Neural cell (in vitro differentiated cells): ENCODE data around the gene CRB2.
"Not testable (repeated sequence)": the region's sequence is repeated elsewhere in the genome, so short reads cannot be mapped to it uniquely, and the experiment has no call there.

ENCODE experiments used
- EP300 ChIP-seq: fragments of 450-650 bp; conservative IDR thresholded peaks from 2 replicates; pipeline ENCODE4 v1.6.1; 2014; ENCODE audit warnings: antibody characterized with exemption, mild to moderate bottlenecking, moderate library complexity; ENCODE audit not compliant: poor library complexity, severe bottlenecking
- EZH2 ChIP-seq: fragments of 200-600, 300-800 bp; shearing (Covaris generic), sonication (generic); IDR thresholded peaks from 2 replicates; pipeline ENCODE4 v1.6.1; 2014; ENCODE audit warnings: antibody characterized with exemption, low read length, borderline replicate concordance, mild to moderate bottlenecking; ENCODE audit not compliant: insufficient read depth, poor library complexity, severe bottlenecking
- POLR2AphosphoS5 ChIP-seq: IDR thresholded peaks from 2 replicates; pipeline ENCODE4 v1.6.1; 2012
- RAD21 ChIP-seq: fragments of 450-650 bp; conservative IDR thresholded peaks from 2 replicates; pipeline ENCODE4 v1.6.1; 2014; ENCODE audit warnings: antibody characterized with exemption, mild to moderate bottlenecking, moderate library complexity
- SMC3 ChIP-seq: fragments of 450-650 bp; conservative IDR thresholded peaks from 2 replicates; pipeline ENCODE4 v1.6.1; 2014; ENCODE audit warnings: antibody characterized with exemption, mild to moderate bottlenecking, moderate library complexity; ENCODE audit not compliant: poor library complexity
- TAF1 ChIP-seq: IDR thresholded peaks from 2 replicates; pipeline ENCODE4 v1.6.1; 2012; ENCODE audit warnings: low read depth
- TF ChIP-seq, protein P1 (sequence below): fragments of 450-650 bp; IDR thresholded peaks from 2 replicates; pipeline ENCODE4 v1.5.1; 2014; ENCODE audit warnings: antibody characterized with exemption, mild to moderate bottlenecking, moderate library complexity; ENCODE audit not compliant: poor library complexity, severe bottlenecking
- TF ChIP-seq, protein P2 (sequence below): IDR thresholded peaks from 2 replicates; pipeline ENCODE4 v1.6.1; 2012; ENCODE audit warnings: borderline replicate concordance

DNA sequence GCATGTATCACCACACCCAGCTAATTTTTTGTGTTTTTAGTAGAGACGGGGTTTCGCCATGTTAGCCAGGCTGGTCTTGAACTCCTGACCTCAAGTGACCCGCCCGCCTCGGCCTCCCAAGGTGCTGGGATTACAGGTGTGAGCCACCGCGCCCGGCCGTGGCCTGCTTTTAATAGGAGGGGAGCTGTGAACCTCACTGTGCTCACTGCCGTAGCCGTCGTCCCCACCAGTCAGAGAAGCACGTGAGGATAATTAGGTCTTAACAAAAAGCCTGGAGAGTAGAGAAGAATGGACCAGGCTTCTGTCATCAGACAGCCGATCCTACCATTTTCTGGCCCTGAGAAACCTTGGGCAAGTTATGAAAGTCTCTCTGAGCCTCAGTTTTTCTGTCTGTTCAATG, 42.9 kb downstream of the CRB2 start:
- TF ChIP-seq, protein P1, sequence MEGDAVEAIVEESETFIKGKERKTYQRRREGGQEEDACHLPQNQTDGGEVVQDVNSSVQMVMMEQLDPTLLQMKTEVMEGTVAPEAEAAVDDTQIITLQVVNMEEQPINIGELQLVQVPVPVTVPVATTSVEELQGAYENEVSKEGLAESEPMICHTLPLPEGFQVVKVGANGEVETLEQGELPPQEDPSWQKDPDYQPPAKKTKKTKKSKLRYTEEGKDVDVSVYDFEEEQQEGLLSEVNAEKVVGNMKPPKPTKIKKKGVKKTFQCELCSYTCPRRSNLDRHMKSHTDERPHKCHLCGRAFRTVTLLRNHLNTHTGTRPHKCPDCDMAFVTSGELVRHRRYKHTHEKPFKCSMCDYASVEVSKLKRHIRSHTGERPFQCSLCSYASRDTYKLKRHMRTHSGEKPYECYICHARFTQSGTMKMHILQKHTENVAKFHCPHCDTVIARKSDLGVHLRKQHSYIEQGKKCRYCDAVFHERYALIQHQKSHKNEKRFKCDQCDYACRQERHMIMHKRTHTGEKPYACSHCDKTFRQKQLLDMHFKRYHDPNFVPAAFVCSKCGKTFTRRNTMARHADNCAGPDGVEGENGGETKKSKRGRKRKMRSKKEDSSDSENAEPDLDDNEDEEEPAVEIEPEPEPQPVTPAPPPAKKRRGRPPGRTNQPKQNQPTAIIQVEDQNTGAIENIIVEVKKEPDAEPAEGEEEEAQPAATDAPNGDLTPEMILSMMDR = not testable (repeated sequence)
- TF ChIP-seq RAD21, TAF1, EZH2, SMC3, EP300, POLR2AphosphoS5: not testable (repeated sequence)
- TF ChIP-seq, protein P2, sequence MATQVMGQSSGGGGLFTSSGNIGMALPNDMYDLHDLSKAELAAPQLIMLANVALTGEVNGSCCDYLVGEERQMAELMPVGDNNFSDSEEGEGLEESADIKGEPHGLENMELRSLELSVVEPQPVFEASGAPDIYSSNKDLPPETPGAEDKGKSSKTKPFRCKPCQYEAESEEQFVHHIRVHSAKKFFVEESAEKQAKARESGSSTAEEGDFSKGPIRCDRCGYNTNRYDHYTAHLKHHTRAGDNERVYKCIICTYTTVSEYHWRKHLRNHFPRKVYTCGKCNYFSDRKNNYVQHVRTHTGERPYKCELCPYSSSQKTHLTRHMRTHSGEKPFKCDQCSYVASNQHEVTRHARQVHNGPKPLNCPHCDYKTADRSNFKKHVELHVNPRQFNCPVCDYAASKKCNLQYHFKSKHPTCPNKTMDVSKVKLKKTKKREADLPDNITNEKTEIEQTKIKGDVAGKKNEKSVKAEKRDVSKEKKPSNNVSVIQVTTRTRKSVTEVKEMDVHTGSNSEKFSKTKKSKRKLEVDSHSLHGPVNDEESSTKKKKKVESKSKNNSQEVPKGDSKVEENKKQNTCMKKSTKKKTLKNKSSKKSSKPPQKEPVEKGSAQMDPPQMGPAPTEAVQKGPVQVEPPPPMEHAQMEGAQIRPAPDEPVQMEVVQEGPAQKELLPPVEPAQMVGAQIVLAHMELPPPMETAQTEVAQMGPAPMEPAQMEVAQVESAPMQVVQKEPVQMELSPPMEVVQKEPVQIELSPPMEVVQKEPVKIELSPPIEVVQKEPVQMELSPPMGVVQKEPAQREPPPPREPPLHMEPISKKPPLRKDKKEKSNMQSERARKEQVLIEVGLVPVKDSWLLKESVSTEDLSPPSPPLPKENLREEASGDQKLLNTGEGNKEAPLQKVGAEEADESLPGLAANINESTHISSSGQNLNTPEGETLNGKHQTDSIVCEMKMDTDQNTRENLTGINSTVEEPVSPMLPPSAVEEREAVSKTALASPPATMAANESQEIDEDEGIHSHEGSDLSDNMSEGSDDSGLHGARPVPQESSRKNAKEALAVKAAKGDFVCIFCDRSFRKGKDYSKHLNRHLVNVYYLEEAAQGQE = not testable (repeated sequence)
